ENCODE results near the gene IL34.
"Not testable (repeated sequence)": the region's sequence is repeated elsewhere in the genome, so short reads cannot be mapped to it uniquely, and the experiment has no call there.

The IL34 gene

GRCh38 chr16:70656712-70657263, 10.4 kb downstream of the IL34 start:
- DNase-seq (ENCODE audit: low read depth in 3 of 3): no peak

DNA sequence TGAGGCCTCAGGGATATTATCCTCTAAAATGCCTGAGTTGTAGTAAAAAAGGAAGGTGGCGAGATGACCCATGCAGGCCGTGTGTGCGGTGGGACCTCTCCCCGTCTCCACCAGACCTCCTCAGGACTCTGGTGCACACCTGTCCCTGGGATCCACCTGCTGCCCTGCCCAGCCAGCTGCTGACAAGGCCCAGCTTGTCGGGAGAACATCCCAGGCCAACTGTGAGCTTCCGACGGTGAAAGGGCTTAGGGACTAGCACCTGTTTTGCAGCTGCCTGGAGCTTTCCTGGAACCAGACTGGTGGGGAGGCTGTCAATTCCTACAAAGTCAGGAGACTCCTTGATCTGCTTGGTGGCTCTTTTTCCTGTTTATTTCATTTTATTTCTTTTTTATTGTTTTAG, 11.6 kb downstream of the IL34 start:
- DNase-seq (ENCODE audit: low read depth in 3 of 3): no peak

GRCh38 chr16:70658921-70659320, 12.6 kb downstream of the IL34 start:
- no peak for DNase-seq (ENCODE audit: low read depth in 3 of 3)

DNA sequence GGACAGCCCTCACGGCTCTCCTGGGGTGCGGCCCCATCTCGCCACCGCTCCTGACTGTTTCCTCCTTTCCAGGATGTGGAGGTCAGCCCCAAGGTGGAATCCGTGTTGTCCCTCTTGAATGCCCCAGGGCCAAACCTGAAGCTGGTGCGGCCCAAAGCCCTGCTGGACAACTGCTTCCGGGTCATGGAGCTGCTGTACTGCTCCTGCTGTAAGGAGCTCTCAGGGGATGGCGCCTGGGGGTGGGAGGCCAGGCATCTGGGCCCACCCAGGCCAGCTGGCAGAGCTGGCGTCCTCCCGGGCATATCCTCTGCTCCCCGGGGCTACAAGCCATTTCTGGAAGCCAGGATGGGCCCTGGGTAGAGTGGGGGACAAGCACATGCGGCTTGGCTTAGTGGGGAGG, 13.2 kb downstream of the IL34 start:
- DNase-seq (ENCODE audit: low read depth in 3 of 3): no peak

- no peak for DNase-seq (ENCODE audit: low read depth in 3 of 3)
These were observed 13.8 kb downstream of the IL34 start for GRCh38 chr16:70659953-70660671.

DNA sequence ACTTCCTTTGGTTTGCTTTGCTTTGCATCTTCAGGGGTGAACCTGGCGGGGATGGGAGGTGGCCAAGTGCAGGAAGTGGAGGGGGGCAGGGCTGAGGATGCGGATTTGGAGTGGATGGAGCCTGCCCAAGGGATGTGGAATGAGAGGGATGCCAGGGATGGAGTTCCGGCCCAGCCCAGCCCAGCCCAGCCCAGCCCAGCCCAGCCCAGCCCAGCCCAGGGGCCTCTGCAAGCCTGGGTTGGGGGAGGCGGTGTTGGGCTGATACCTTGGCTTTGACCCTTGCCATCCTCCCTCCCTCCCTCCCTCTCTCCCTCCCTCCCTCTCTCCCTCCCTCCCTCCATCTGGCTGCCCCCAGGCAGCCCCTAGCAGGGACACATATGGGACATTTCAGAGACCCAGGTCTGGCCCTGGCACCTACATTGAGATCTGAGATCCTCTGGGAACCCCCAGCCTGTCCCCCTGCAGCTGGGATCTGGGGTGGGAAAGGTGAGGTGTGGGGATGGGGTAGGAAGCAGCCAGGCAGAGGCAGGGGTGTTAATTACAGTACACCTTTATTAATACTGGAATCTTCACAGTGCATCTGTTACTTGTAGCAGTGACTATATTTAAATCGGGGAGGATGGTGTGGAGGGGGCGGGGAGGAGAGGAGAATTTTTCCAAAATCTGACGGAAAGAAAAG, 14.5 kb downstream of the IL34 start:
- DNase-seq (ENCODE audit: low read depth in 3 of 3): no peak

DNA sequence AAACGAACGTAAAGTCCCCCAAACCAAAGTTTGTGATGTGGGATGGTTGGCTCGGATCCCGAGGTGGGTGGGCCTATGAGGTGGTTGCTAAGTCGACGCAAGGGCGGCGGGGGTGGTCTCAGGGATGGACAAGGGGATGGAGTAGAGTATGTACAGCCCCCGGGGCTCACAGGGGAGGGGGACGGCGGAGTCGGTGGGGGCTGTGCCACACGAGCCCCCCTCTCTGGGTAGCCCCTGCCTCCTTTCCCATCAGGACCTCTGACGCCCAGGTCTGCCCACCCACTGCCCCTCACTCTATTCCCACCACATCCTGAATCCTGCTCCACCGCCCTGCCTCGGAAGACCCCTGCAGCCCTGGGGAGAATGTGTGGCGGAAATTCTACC, 15.2 kb downstream of the IL34 start:
- no peak for DNase-seq (ENCODE audit: low read depth in 3 of 3)

GRCh38 chr16:70661918-70662641, 15.7 kb downstream of the IL34 start:
- DNase-seq (ENCODE audit: low read depth in 3 of 3): no peak

GRCh38 chr16:70662991-70663523, 16.7 kb downstream of the IL34 start:
- no peak for DNase-seq (ENCODE audit: low read depth in 3 of 3)

DNA sequence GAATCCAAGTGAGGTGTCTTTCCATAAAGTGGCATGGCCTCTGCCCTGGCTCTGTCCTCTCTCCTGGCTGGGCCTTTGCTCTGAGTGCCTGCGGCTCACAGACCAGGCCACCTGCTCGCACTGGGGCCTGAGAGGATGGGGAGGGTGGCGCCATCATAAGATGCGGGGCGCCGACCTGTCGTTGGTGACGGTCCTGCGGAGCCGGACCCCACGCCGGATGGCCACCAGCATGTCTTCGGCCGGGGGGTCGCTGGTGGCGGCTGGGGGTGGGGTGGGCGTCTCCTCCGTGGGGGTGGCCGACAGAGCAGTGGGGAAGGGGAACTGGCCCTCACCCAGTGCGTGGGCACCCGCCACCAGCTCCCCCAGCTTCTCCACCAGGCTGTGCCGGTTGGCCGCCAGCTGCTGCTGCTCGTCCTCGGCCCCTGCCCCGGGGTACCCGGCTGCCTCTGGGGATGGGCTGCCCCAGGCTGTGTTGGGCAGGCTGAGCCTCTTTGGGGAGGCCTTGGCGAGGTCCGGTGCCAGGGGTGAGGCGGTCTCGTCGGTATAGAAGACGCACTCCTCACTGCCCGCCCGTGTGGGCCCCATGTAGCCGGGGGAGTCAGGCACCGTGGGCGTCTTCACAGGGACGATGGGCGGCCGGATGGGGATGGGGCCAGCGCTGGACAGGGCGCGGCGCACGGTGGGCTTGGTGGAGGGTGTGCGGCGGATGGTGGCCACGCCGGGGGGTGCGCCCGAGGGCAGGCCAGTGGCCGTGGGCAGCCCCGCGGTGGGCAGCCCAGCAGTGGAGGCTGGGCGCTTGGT, 17.4 kb downstream of the IL34 start:
- no peak for DNase-seq (ENCODE audit: low read depth in 3 of 3)

GRCh38 chr16:70664325-70665112, 18.2 kb downstream of the IL34 start:
- no peak for DNase-seq (ENCODE audit: low read depth in 3 of 3)

- DNase-seq (ENCODE audit: low read depth in 3 of 3): no peak
These were observed 18.8 kb downstream of the IL34 start for GRCh38 chr16:70665113-70665694.

GRCh38 chr16:70665806-70666735, 19.7 kb downstream of the IL34 start:
- DNase-seq (ENCODE audit: low read depth in 3 of 3): no peak

GRCh38 chr16:70670175-70670574, 23.8 kb downstream of the IL34 start:
- DNase-seq (ENCODE audit: low read depth in 3 of 3): no peak

GRCh38 chr16:70670938-70671337, 24.6 kb downstream of the IL34 start:
- DNase-seq (ENCODE audit: low read depth in 3 of 3): not testable (repeated sequence)

- DNase-seq (ENCODE audit: low read depth in 3 of 3): no peak
These were observed 28.1 kb downstream of the IL34 start for GRCh38 chr16:70674221-70675014.

DNA sequence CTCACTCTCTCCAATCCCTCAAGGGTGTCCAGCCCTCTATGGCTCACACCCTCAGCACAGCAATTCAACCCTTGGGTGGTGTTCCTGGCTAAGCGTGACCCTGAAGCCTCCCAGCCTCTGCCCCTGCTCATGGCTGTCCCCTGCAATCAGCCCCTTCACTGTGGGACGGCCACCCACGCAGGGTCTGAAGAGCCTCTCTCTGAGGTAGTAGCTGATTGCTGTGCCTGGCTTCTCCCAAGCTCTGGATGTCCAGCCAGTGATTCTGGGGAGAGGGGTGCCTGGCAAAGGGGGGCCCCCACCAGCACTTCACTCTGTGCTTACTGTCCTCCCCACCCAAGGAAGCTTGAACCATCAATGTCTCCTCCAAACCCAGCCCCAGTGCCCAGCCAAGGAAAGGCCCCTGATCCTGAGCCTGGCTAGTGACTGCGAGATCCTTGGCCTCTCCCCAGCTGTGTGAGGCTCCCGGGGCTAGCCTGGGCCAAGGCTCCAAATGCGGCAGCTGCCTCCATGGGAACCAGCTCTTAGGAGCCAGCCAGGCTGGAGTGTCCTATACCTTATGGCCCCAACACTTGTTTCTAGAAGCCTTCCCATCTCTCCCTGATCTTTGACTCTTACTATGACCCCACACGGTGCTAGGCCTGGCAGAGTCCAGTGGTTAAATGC, 29.6 kb downstream of the IL34 start:
- DNase-seq (ENCODE audit: low read depth in 3 of 3): no peak
